ENCODE measurements around the gene CLDN14. TPM values are rescaled to one million over a fixed set of nuclear protein-coding genes. Genes with fewer than 3 reads are reported as not detected.

Gene CLDN14
- total RNA-seq, 2 experiments from 2014 or later: not detected

- no peak for TF ChIP-seq CTCF (IDR thresholded peaks at IDR 0.05)
- DNase-seq (no peak), ATAC-seq (ENCODE audit: poor library complexity) (no peak)
- peaks cover 4% of the 10 kb centered on the region for H3K27me3 Mint-ChIP-seq
- Histone ChIP-seq H3K9me3 (ENCODE audit: control insufficient read depth in 1 of 2, insufficient read depth in 1 of 2, low read length in 2 of 2) (peaks cover 0 to 5% of the 10 kb centered on the region in 2 experiments), H3K4me3 (ENCODE audit: low read length) (no peak overlapping the region), H3K36me3 (ENCODE audit: insufficient read depth, low read length) (no peaks in the 10 kb centered on the region), H3K4me1 (ENCODE audit: insufficient read depth, low read length) (no peaks in the 10 kb centered on the region), H3K27me3 (ENCODE audit: control insufficient read depth in 1 of 2, insufficient read depth in 2 of 2, low read length in 2 of 2) (no peaks in the 10 kb centered on the region), H3K27ac (ENCODE audit: low read depth in 1 of 2, low read length in 2 of 2) (no peak overlapping the region)
- no peaks in the 10 kb centered on the region for H3K4me1 Mint-ChIP-seq (ENCODE audit: low read depth)
- ChIA-PET POLR2A (no interaction called here), CTCF (no interaction called here)
- H3K9me3 Mint-ChIP-seq: no peaks in the 10 kb centered on the region
- H3K36me3 Mint-ChIP-seq (ENCODE audit: low read depth): no peaks in the 10 kb centered on the region
- no peak overlapping the region for H3K27ac Mint-ChIP-seq
- no peak overlapping the region for H3K4me3 Mint-ChIP-seq
- intact Hi-C loops (cut with DNase I, micrococcal nuclease): loop anchor here in 1 of 2 experiments (10.0 kb wide), 1 partner anchor 512 kb away; no protein-coding TSS in a partner anchor
Observed at GRCh38 chr21:36502365-36502764, 22.4 kb upstream of the CLDN14 start.

- no peak for TF ChIP-seq CTCF (IDR thresholded peaks at IDR 0.05)
- POLR2A ChIA-PET: no interaction called here
- Histone ChIP-seq H3K27ac (ENCODE audit: low read depth in 1 of 2, low read length in 2 of 2) (no peak overlapping the region), H3K4me3 (ENCODE audit: low read length) (no peak overlapping the region), H3K27me3 (ENCODE audit: control insufficient read depth in 1 of 2, insufficient read depth in 2 of 2, low read length in 2 of 2) (no peaks in the 10 kb centered on the region), H3K36me3 (ENCODE audit: insufficient read depth, low read length) (no peaks in the 10 kb centered on the region), H3K4me1 (ENCODE audit: insufficient read depth, low read length) (no peaks in the 10 kb centered on the region), H3K9me3 (ENCODE audit: control insufficient read depth in 1 of 2, insufficient read depth in 1 of 2, low read length in 2 of 2) (peaks cover 0 to 6% of the 10 kb centered on the region in 2 experiments)
- DNase-seq (no peak), ATAC-seq (ENCODE audit: poor library complexity) (no peak)
- Mint-ChIP-seq H3K36me3 (ENCODE audit: low read depth) (no peaks in the 10 kb centered on the region), H3K4me3 (no peak overlapping the region), H3K27me3 (peaks cover 4% of the 10 kb centered on the region), H3K27ac (no peak overlapping the region), H3K9me3 (no peaks in the 10 kb centered on the region), H3K4me1 (ENCODE audit: low read depth) (no peaks in the 10 kb centered on the region)
- intact Hi-C loops (cut with DNase I, micrococcal nuclease): loop anchor here in 1 of 2 experiments (10.0 kb wide), 1 partner anchor 513 kb away; no protein-coding TSS in a partner anchor
- CTCF ChIA-PET: no interaction called here
Observed at GRCh38 chr21:36501589-36501892, 21.6 kb upstream of the CLDN14 start.

GRCh38 chr21:36499578-36500471 lies 19.9 kb upstream of the CLDN14 start:
- Histone ChIP-seq H3K27me3 (ENCODE audit: control insufficient read depth in 1 of 2, insufficient read depth in 2 of 2, low read length in 2 of 2) (no peaks in the 10 kb centered on the region), H3K4me1 (ENCODE audit: insufficient read depth, low read length) (no peaks in the 10 kb centered on the region), H3K27ac (ENCODE audit: low read depth in 1 of 2, low read length in 2 of 2) (no peak overlapping the region), H3K4me3 (ENCODE audit: low read length) (no peak overlapping the region), H3K9me3 (ENCODE audit: control insufficient read depth in 1 of 2, insufficient read depth in 1 of 2, low read length in 2 of 2) (peaks cover 0 to 17% of the 10 kb centered on the region in 2 experiments), H3K36me3 (ENCODE audit: insufficient read depth, low read length) (no peaks in the 10 kb centered on the region)
- Mint-ChIP-seq H3K4me1 (ENCODE audit: low read depth) (no peaks in the 10 kb centered on the region), H3K4me3 (no peak overlapping the region), H3K9me3 (peaks cover 2% of the 10 kb centered on the region), H3K27me3 (peaks cover 2% of the 10 kb centered on the region), H3K27ac (no peak overlapping the region), H3K36me3 (ENCODE audit: low read depth) (no peaks in the 10 kb centered on the region)
- intact Hi-C loops (cut with DNase I, micrococcal nuclease): loop anchor here in 1 of 2 experiments (10.0 kb wide), 1 partner anchor 515 kb away; no protein-coding TSS in a partner anchor
- CTCF ChIA-PET: no interaction called here
- POLR2A ChIA-PET: no interaction called here
- ATAC-seq (ENCODE audit: poor library complexity) (no peak), DNase-seq (no peak)
- no peak for TF ChIP-seq CTCF (IDR thresholded peaks at IDR 0.05)

Data from CD4-positive, alpha-beta T cell (primary cell).